ENCODE measurements around the gene ADCY2. TPM values are rescaled to one million over a fixed set of nuclear protein-coding genes. Genes with fewer than 3 reads are reported as not detected.

Gene ADCY2
- total and polyA plus RNA-seq, 9 of the 15 experiments (the other 6 are each of a cell fraction or from before 2014, with no cell fraction given): 0.01 to 0.15 (median 0.03) TPM; not detected in 5

DNA sequence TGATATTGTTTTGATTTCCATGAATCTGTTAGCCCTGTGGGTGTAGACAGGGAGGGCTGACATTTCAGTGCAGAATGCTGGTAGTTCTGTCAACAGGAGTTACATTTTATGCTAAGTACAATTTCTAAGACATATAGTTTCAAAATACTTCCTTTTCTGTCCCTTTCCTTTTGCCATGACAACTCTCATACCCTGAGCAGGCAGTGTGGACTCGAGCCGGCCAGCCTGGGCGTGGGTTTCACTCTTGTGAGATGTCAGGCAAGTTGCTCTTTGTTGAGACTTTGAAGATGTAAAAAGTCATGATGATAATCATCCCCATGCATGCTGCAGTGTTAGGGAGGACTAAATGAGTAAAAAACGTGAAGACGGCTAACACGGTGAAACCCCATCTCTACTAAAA, 257.1 kb downstream of the ADCY2 start:
- in situ Hi-C loops (cut with MboI): no loop called here
- no TSS peak for BruUV-seq (replicated peaks)
- H3K9me3 ChIP-seq (replicated peaks; ENCODE audit: control insufficient read depth, insufficient read depth, low read depth, low read length): no peaks in the 10 kb centered on the region

More for the DNA sequence above, 257.1 kb downstream of the ADCY2 start:
- intact Hi-C loops (cut with micrococcal nuclease): no loop called here
- ChIA-PET POLR2A (no interaction called here), CTCF (ENCODE audit: low intra/inter-chr PET ratio) (no interaction called here)
- Histone ChIP-seq H4K20me1 (replicated peaks; ENCODE audit: control insufficient read depth, insufficient read depth, low read length) (no peaks in the 10 kb centered on the region), H3K4me3 (no peak overlapping the region), H3K4me2 (ENCODE audit: insufficient read depth, low read length) (no peak overlapping the region), H3K4me1 (replicated peaks in 1 of 2; ENCODE audit: control insufficient read depth in 2 of 2, insufficient read depth in 2 of 2, low read length in 2 of 2) (no peaks in the 10 kb centered on the region), H2AFZ (ENCODE audit: low read depth, low read length) (no peak overlapping the region), H3K27ac (ENCODE audit: extremely low read depth, low read depth, low read length) (no peak overlapping the region), H3K9ac (ENCODE audit: insufficient read depth in 1 of 2, low read depth in 2 of 2, low read length in 2 of 2) (no peak overlapping the region), H3K79me2 (ENCODE audit: control insufficient read depth, insufficient read depth, low read length) (no peaks in the 10 kb centered on the region), H3K27me3 (ENCODE audit: control insufficient read depth in 2 of 2, insufficient read depth in 2 of 2, low read length in 2 of 2) (no peaks in the 10 kb centered on the region), H3K36me3 (ENCODE audit: control insufficient read depth, insufficient read depth, low read length) (no peaks in the 10 kb centered on the region), H3K9me1 (ENCODE audit: control insufficient read depth, insufficient read depth, low read length) (no peaks in the 10 kb centered on the region)
- FAIRE-seq: no peak
- no peak for ATAC-seq
- DNase-seq (ENCODE audit: extremely low read depth in 1 of 4, low spot score in 3 of 4): no peak
- 3% methylated on average over 6 of the region's 6 CpGs for WGBS (ENCODE audit: insufficient coverage, low coverage, missing lambda C conversion rate)
- TF ChIP-seq MEF2A (IDR thresholded peaks at IDR 0.05; ENCODE audit: control insufficient read depth, low read depth, low read length) (no peak), RFX7 (CRISPR knock-in tag; IDR thresholded peaks at IDR 0.05) (no peak), DNMT1 (IDR thresholded peaks at IDR 0.05) (no peak), CCAR2 (IDR thresholded peaks at IDR 0.05; ENCODE audit: low read depth, low read length) (no peak), ZNF212 (CRISPR knock-in tag; IDR thresholded peaks at IDR 0.05) (no peak), MTF1 (CRISPR knock-in tag; IDR thresholded peaks at IDR 0.05; ENCODE audit: borderline replicate concordance) (no peak), ZNF23 (CRISPR knock-in tag; IDR thresholded peaks at IDR 0.05) (no peak), ZNF830 (CRISPR knock-in tag; IDR thresholded peaks at IDR 0.05) (no peak)
- TF ChIP-seq, protein P1, sequence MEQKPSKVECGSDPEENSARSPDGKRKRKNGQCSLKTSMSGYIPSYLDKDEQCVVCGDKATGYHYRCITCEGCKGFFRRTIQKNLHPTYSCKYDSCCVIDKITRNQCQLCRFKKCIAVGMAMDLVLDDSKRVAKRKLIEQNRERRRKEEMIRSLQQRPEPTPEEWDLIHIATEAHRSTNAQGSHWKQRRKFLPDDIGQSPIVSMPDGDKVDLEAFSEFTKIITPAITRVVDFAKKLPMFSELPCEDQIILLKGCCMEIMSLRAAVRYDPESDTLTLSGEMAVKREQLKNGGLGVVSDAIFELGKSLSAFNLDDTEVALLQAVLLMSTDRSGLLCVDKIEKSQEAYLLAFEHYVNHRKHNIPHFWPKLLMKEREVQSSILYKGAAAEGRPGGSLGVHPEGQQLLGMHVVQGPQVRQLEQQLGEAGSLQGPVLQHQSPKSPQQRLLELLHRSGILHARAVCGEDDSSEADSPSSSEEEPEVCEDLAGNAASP (IDR thresholded peaks at IDR 0.05): no peak
- TF ChIP-seq, protein P2, sequence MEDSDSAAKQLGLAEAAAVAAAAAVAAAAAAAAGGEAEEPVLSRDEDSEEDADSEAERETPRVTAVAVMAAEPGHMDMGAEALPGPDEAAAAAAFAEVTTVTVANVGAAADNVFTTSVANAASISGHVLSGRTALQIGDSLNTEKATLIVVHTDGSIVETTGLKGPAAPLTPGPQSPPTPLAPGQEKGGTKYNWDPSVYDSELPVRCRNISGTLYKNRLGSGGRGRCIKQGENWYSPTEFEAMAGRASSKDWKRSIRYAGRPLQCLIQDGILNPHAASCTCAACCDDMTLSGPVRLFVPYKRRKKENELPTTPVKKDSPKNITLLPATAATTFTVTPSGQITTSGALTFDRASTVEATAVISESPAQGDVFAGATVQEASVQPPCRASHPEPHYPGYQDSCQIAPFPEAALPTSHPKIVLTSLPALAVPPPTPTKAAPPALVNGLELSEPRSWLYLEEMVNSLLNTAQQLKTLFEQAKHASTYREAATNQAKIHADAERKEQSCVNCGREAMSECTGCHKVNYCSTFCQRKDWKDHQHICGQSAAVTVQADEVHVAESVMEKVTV (CRISPR knock-in tag; IDR thresholded peaks at IDR 0.05): no peak
- TF ChIP-seq, protein P3, sequence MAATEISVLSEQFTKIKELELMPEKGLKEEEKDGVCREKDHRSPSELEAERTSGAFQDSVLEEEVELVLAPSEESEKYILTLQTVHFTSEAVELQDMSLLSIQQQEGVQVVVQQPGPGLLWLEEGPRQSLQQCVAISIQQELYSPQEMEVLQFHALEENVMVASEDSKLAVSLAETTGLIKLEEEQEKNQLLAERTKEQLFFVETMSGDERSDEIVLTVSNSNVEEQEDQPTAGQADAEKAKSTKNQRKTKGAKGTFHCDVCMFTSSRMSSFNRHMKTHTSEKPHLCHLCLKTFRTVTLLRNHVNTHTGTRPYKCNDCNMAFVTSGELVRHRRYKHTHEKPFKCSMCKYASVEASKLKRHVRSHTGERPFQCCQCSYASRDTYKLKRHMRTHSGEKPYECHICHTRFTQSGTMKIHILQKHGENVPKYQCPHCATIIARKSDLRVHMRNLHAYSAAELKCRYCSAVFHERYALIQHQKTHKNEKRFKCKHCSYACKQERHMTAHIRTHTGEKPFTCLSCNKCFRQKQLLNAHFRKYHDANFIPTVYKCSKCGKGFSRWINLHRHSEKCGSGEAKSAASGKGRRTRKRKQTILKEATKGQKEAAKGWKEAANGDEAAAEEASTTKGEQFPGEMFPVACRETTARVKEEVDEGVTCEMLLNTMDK (IDR thresholded peaks at IDR 0.05; ENCODE audit: borderline replicate concordance, insufficient read depth, low read depth, low read length, poor library complexity, severe bottlenecking): no peak

All from K562 (cell line).